Activated CD8-positive, alpha-beta memory T cell treated with anti-CD3 and anti-CD28 coated beads for 48 hours (primary cell): Measurements from ENCODE around the gene IGFBP5.

Experiments used
- DNase-seq, 3 experiments: peaks; one replicate each; pipeline ENCODE4 v3.0.0-alpha.2; 2020; ENCODE audit warnings: low read depth in 2 of 3, low spot score in 2 of 3

The IGFBP5 gene

GRCh38 chr2:216645636-216645950 is 49.8 kb downstream of the IGFBP5 start:
- DNase-seq = no peak

DNA sequence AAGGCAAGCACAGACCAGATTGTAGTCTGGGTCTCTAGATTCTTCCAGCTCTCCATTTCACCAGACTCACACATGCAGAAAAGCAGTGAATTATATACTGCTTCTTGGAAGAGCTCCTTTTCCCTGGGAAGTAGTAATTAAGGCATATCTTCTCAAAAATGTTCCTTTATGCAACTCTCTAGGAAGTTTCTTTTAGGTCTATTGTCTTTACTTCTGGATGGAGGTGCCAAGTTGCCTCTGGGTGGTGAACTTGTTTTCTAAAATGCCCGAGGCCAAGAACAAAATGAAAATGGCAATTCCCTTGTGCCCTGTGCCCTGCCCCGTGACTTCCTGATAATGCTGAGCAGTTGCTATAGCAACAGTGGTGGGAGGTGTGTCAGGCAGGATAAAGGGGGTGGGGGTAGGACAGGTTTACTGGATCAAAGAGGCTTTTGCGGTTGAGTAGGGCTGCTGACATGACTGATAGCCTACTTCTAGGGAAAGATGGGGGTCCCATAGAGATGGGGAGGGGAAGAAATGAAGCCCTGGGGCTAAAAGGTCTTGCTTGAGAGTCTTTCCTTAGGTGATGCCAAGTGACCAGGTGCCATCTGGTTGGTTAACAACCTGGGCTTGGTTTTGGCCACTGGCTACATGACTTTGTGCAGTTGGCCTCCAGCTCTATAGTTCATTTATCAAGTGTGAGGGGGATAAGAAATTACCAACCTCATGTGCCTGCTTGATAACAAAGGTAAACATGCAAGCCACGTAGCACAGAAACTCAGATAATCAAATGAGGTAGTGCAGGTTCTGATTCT is 50.3 kb downstream of the IGFBP5 start:
- DNase-seq = no peak

GRCh38 chr2:216643986-216644659 is 51.2 kb downstream of the IGFBP5 start:
- DNase-seq = no peak

GRCh38 chr2:216637472-216637871 is 57.9 kb downstream of the IGFBP5 start:
- DNase-seq = no peak

- DNase-seq = no peak
These were observed 58.5 kb downstream of the IGFBP5 start for GRCh38 chr2:216636551-216637450.

- DNase-seq = no peak
These were observed 59.4 kb downstream of the IGFBP5 start for GRCh38 chr2:216635701-216636550.

DNA sequence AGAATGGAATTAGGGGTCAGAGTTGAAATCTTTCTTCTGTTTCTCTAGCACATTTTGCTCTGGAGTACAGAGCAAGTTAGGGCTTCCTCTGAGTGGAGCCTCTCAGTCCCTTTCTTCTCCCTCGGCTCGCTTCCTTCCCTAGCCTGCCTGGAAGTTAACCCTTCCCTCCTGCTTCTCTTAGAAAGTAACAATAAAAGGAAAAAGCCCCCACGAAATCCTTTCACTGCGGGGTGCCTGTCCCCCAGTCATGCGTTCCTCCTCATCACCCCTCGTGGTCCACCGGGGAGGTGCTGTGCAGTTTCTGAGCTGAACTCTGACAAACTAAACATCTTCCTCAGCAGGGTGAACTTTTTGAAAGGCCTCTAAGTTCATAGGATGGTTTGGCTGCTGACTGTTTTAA is 60.2 kb downstream of the IGFBP5 start:
- no peak for DNase-seq

GRCh38 chr2:216634370-216635148 is 60.8 kb downstream of the IGFBP5 start:
- no peak for DNase-seq

DNA sequence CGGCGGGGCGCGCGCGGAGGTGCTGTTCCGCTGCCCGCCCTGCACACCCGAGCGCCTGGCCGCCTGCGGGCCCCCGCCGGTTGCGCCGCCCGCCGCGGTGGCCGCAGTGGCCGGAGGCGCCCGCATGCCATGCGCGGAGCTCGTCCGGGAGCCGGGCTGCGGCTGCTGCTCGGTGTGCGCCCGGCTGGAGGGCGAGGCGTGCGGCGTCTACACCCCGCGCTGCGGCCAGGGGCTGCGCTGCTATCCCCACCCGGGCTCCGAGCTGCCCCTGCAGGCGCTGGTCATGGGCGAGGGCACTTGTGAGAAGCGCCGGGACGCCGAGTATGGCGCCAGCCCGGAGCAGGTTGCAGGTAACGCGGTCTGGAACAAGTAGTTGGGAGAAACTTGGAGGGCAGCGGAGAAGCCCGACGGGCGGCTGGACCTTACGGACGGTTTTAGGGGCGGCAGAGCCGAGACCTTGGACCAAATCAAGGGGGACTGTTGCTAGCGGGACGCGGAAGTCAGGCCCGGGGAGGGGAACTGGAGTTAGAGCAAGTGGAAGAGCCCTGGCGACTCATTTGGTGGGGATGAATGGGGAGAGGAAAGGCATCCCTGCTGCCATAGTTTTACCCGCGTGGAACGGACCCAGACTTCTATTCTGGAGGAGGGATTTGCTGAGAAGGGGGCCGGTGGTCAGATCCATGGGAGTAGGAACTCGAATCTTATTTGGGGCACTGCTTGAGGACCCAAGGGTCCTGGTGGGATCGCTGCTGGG is 61.6 kb downstream of the IGFBP5 start:
- DNase-seq = no peak

DNA sequence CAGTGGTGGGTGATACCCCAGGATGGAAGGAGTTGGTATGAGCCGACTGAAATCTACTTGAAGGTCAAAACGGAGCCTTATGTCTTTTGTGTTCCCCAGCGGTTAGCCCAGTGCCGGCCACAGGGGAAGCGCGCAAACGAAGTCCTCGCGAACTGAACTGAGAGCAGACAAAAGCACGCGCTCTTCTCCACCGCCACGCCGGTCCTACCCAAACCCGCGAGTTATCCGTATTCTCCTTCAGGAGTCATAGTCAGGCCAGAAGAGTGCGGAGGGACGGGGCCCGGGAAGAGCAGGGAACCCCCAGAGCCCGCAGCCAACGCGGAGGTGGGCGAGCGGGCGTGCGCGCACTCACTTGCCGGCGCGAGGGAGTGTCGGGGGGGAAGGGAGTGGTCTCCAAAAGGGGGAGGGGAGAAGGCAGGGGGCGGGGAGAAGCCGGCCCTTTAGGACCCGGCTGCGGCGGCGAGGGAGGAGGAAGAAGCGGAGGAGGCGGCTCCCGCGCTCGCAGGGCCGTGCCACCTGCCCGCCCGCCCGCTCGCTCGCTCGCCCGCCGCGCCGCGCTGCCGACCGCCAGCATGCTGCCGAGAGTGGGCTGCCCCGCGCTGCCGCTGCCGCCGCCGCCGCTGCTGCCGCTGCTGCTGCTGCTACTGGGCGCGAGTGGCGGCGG is 62.3 kb downstream of the IGFBP5 start, which contains the start of gene IGFBP2:
Gene IGFBP2 (plus strand): TSS at position 469 of the 664 bp plus-strand sequence. CDS start 104 bp downstream, at position 573.
- DNase-seq = peak; percentile 6 to 18 (median 17)

- DNase-seq = no peak
These were observed 62.9 kb downstream of the IGFBP5 start for GRCh38 chr2:216632346-216632951.

GRCh38 chr2:216629784-216630183 is 65.6 kb downstream of the IGFBP5 start:
- no peak for DNase-seq

DNA sequence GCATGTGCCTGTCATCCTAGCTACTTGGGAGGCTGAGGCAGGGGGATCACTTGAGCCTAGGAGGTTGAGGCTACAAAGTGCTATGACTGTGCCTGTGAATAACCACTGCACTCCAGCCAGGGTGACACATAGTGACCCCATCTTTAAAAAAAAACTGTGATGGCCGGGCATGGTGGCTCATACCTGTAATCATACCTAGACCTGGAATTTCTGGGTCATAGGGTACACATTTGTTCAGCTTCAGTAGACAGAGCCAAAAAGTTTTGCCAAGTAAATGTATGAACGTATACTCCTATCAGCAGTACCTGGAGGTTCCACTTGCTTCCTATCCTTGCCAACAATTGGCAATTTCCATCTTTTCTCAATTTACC is 68.5 kb downstream of the IGFBP5 start:
- no peak for DNase-seq

- no peak for DNase-seq
These were observed 69.0 kb downstream of the IGFBP5 start for GRCh38 chr2:216626168-216626874.

GRCh38 chr2:216624251-216624650 is 71.1 kb downstream of the IGFBP5 start:
- no peak for DNase-seq

DNA sequence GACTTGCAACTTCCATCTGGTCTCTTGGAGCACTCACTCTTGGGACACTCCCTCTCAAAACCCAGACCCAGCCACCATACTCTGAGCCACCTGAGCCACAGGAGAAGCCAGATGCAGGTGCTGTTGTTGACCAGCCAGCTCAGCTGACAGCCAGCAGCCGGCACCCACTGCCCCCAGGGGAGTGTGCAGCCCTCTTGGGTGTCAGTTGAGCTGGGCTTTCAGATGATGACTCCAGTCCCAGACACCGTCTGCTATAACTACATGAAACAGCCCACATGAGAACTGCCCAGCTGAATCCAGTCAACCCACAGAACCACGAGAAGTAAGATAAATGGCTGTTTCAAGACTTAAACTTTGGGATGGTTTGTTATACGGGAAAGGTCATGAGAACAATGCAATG is 72.8 kb downstream of the IGFBP5 start:
- no peak for DNase-seq
